Endodermal cell (in vitro differentiated cells): ENCODE results near the gene SLC12A6. TPM values are rescaled to one million over a fixed set of nuclear protein-coding genes. Genes with fewer than 3 reads are reported as not detected.
"Not testable (repeated sequence)": the region's sequence is repeated elsewhere in the genome, so short reads cannot be mapped to it uniquely, and the experiment has no call there.

Source experiments
- DNase-seq: peaks from one replicate; pipeline ENCODE4 v3.0.0-alpha.2; 2017
- H3K27ac ChIP-seq: 2 replicates; pipeline ENCODE4 v1.5.1; 2013; ENCODE audit warnings: mild to moderate bottlenecking, low read depth, low read length, moderate library complexity
- H3K27me3 ChIP-seq: 2 replicates; pipeline ENCODE4 v1.6.1; 2013; ENCODE audit warnings: mild to moderate bottlenecking, low read length, moderate library complexity; ENCODE audit not compliant: insufficient read depth, control insufficient read depth, poor library complexity, severe bottlenecking
- H3K36me3 ChIP-seq: 2 replicates; pipeline ENCODE4 v1.7.0; 2013; ENCODE audit warnings: mild to moderate bottlenecking, low read length, moderate library complexity; ENCODE audit not compliant: control insufficient read depth, insufficient read depth
- H3K4me1 ChIP-seq: one replicate; pipeline ENCODE4 v1.7.0; 2013; ENCODE audit warnings: low read length; ENCODE audit not compliant: control insufficient read depth, insufficient read depth
- H3K4me3 ChIP-seq: 2 replicates; pipeline ENCODE4 v1.5.1; 2013; ENCODE audit warnings: mild to moderate bottlenecking, low read length, moderate library complexity
- H3K9ac ChIP-seq: 2 replicates; pipeline ENCODE4 v1.6.1; 2013; ENCODE audit warnings: mild to moderate bottlenecking, low read length, moderate library complexity; ENCODE audit not compliant: poor library complexity, severe bottlenecking; ENCODE audit errors: extremely low read depth
- H3K9me3 ChIP-seq: 2 replicates; pipeline ENCODE4 v1.6.1; 2013; ENCODE audit warnings: mild to moderate bottlenecking, low read length, moderate library complexity; ENCODE audit not compliant: control insufficient read depth
- H3K27ac Mint-ChIP-seq: 2 replicates; pipeline ENCODE4 v1.8.0; 2020; ENCODE audit warnings: mixed read lengths
- H3K27me3 Mint-ChIP-seq: 2 replicates; pipeline ENCODE4 v1.8.0; 2021; ENCODE audit warnings: mild to moderate bottlenecking, mixed read lengths; ENCODE audit not compliant: insufficient read depth
- H3K36me3 Mint-ChIP-seq: 2 replicates; pipeline ENCODE4 v1.8.0; 2020; ENCODE audit warnings: low read depth, mixed read lengths
- H3K4me1 Mint-ChIP-seq: 2 replicates; pipeline ENCODE4 v1.8.0; 2020; ENCODE audit warnings: mixed read lengths
- H3K4me3 Mint-ChIP-seq: 2 replicates; pipeline ENCODE4 v1.8.0; 2020; ENCODE audit warnings: mild to moderate bottlenecking, moderate library complexity, mixed read lengths
- H3K9me3 Mint-ChIP-seq: 2 replicates; pipeline ENCODE4 v1.8.0; 2020; ENCODE audit warnings: mild to moderate bottlenecking, mixed read lengths
- WGBS, 2 experiments: methylation state at CpG; one replicate each; pipeline versions ENCODE4 v1.1.5 to v1.1.7; 2013; ENCODE audit warnings: missing lambda C conversion rate in 2 of 2, mixed read lengths in 1 of 2; ENCODE audit not compliant: insufficient coverage in 1 of 2, insufficient read length in 1 of 2; 5-methylcytosine and 5-hydroxymethylcytosine counted together
- total RNA-seq, 2 donors: library from RNA; stranded (reverse); fragmentation: NEBNext Ultra II Directional in 1 of 2; extraction: Animal tissue kit (Norgen Biotek cat#: 25700) in 1 of 2; gene quantifications; 2 replicates in 1 of 2; 3 replicates in 1 of 2; pipeline ENCODE4 v1.2.1, GENCODE V29; 2021
- TF ChIP-seq, protein P1 (sequence below): fragments of 200-600 bp; sonication (generic); conservative IDR thresholded peaks from 2 replicates; pipeline ENCODE4 v1.5.0; 2021; ENCODE audit warnings: antibody characterized with exemption, mild to moderate bottlenecking

Gene SLC12A6
- total RNA-seq, 2 donors from 2014 or later: 18.2 to 23.3 TPM

- Mint-ChIP-seq H3K27me3 (peaks cover 7% of the 10 kb centered on the region), H3K4me1 (peaks cover 7% of the 10 kb centered on the region), H3K36me3 (no peaks in the 10 kb centered on the region), H3K4me3 (no peak overlapping the region), H3K9me3 (peaks cover 16% of the 10 kb centered on the region), H3K27ac (no peak overlapping the region)
- Histone ChIP-seq H3K9ac (no peak overlapping the region), H3K4me3 (no peak overlapping the region), H3K27me3 (no peaks in the 10 kb centered on the region), H3K27ac (no peak overlapping the region), H3K9me3 (peaks cover 5% of the 10 kb centered on the region), H3K4me1 (no peaks in the 10 kb centered on the region), H3K36me3 (no peaks in the 10 kb centered on the region)
- DNase-seq: no peak
- TF ChIP-seq, protein P1, sequence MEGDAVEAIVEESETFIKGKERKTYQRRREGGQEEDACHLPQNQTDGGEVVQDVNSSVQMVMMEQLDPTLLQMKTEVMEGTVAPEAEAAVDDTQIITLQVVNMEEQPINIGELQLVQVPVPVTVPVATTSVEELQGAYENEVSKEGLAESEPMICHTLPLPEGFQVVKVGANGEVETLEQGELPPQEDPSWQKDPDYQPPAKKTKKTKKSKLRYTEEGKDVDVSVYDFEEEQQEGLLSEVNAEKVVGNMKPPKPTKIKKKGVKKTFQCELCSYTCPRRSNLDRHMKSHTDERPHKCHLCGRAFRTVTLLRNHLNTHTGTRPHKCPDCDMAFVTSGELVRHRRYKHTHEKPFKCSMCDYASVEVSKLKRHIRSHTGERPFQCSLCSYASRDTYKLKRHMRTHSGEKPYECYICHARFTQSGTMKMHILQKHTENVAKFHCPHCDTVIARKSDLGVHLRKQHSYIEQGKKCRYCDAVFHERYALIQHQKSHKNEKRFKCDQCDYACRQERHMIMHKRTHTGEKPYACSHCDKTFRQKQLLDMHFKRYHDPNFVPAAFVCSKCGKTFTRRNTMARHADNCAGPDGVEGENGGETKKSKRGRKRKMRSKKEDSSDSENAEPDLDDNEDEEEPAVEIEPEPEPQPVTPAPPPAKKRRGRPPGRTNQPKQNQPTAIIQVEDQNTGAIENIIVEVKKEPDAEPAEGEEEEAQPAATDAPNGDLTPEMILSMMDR: no peak
- WGBS, 2 experiments: 83 to 93% methylated on average over 1 to 2 of the region's 2 CpGs
These were observed 39.3 kb upstream of the SLC12A6 start for GRCh38 chr15:34376856-34377255.

- H3K9me3 Mint-ChIP-seq: peaks cover 21% of the 10 kb centered on the region
- H3K4me1 Mint-ChIP-seq, H3K4me3 ChIP-seq, H3K27ac ChIP-seq, H3K9ac ChIP-seq, H3K36me3 Mint-ChIP-seq, H3K27ac Mint-ChIP-seq, DNase-seq, H3K27me3 ChIP-seq, H3K4me1 ChIP-seq, H3K27me3 Mint-ChIP-seq, H3K36me3 ChIP-seq, H3K4me3 Mint-ChIP-seq: not testable (repeated sequence)
- H3K9me3 ChIP-seq: peaks cover 11% of the 10 kb centered on the region
- WGBS, 2 experiments: 80 to 100% methylated on average over 1 to 2 of the region's 2 CpGs
These were observed 38.0 kb upstream of the SLC12A6 start for GRCh38 chr15:34375541-34375940.

DNA sequence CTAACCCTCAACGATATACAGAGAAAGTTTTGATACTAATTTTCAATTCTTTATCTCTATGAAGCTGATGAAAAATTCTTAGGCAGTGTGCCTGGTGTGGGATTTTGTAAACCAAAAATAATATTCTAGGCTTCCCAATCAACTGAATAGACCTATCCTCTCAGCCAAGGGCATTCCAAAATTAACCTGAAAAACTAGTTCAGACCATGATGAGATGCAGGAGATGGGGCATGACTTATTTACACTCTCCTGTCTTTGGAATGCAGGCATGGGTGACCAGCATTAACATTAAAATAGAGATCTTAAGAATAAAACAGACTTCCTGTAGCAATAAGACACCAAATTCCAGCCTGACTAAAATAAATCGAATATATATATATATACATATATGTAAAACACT lies 37.2 kb upstream of the SLC12A6 start:
- Mint-ChIP-seq H3K4me1 (peaks cover 7% of the 10 kb centered on the region), H3K9me3 (peaks cover 21% of the 10 kb centered on the region), H3K27me3 (peaks cover 11% of the 10 kb centered on the region), H3K27ac (no peak overlapping the region), H3K36me3 (no peaks in the 10 kb centered on the region), H3K4me3 (no peak overlapping the region)
- DNase-seq: no peak
- Histone ChIP-seq H3K27me3 (no peaks in the 10 kb centered on the region), H3K9me3 (peaks cover 11% of the 10 kb centered on the region), H3K4me1 (no peaks in the 10 kb centered on the region), H3K27ac (no peak overlapping the region), H3K9ac (no peak overlapping the region), H3K36me3 (no peaks in the 10 kb centered on the region), H3K4me3 (no peak overlapping the region)
- TF ChIP-seq, protein P1: no peak
- WGBS, 2 experiments: no CpG with 5 or more reads among the region's 2 CpGs

GRCh38 chr15:34373951-34374350 lies 36.4 kb upstream of the SLC12A6 start:
- no peaks in the 10 kb centered on the region for H3K36me3 ChIP-seq
- H3K9me3 ChIP-seq: peaks cover 11% of the 10 kb centered on the region
- Mint-ChIP-seq H3K4me3 (no peak overlapping the region), H3K36me3 (no peaks in the 10 kb centered on the region), H3K27me3 (peaks cover 11% of the 10 kb centered on the region), H3K9me3 (peaks cover 21% of the 10 kb centered on the region), H3K4me1 (peaks cover 7% of the 10 kb centered on the region), H3K27ac (no peak overlapping the region)
- 87 to 94% methylated on average over 4 to 8 of the region's 8 CpGs for WGBS, 2 experiments
- H3K27me3 ChIP-seq: no peaks in the 10 kb centered on the region
- no peaks in the 10 kb centered on the region for H3K4me1 ChIP-seq
- TF ChIP-seq, protein P1: no peak
- DNase-seq: no peak
- no peak overlapping the region for H3K9ac ChIP-seq
- H3K27ac ChIP-seq: no peak overlapping the region
- no peak overlapping the region for H3K4me3 ChIP-seq
